Pancreas (tissue), 10 donors: Measurements from ENCODE around the gene SAMD14. TPM values are rescaled to one million over a fixed set of nuclear protein-coding genes. Genes with fewer than 3 reads are reported as not detected.

Experiments
- ATAC-seq, 4 donors: fragments of 200-7000 bp; cut with Tn5 transposase; one replicate each; pipeline versions ENCODE4 v1.8.0 to v1.9.1; 2020; ENCODE audit warnings: mild to moderate bottlenecking in 4 of 4, moderate library complexity in 4 of 4
- DNase-seq, 6 donors: peaks; one replicate each; pipeline ENCODE4 v3.0.0-alpha.2; 2020
- FAIRE-seq: peaks from 2 replicates; lab custom pipeline; 2012; peaks lifted over from hg19 to GRCh38; lab: Jason Lieb, UNC
- H3K27ac ChIP-seq, 4 donors: fragments of 200-600 bp; sonication (generic); 1 replicate in 3 of 4; 2 replicates in 1 of 4; pipeline versions ENCODE4 v1.5.0 to v1.8.0; 2020
- H3K27me3 ChIP-seq, 4 donors: fragments of 200-600 bp; one replicate each; pipeline ENCODE4 v1.8.0; 2021
- H3K36me3 ChIP-seq, 3 donors: fragments of 200-600 bp; sonication (generic) in 1 of 3; one replicate each; pipeline versions ENCODE4 v1.5.0 to v1.8.0; 2020 to 2021
- H3K4me1 ChIP-seq, 3 donors: fragments of 200-600 bp; one replicate each; pipeline ENCODE4 v1.8.0; 2021
- H3K4me3 ChIP-seq, 4 donors: fragments of 200-600 bp; sonication (generic) in 2 of 4; one replicate each; pipeline versions ENCODE4 v1.5.0 to v1.8.0; 2020 to 2021
- H3K9me3 ChIP-seq, 4 donors: fragments of 200-600 bp; one replicate each; pipeline ENCODE4 v1.8.0; 2021
- WGBS, 2 donors: extraction: QIAGEN DNeasy Blood & Tissue Kit; methylation state at CpG; one replicate each; pipeline ENCODE4 v1.1.7; 2013; 5-methylcytosine and 5-hydroxymethylcytosine counted together
- intact Hi-C, 3 donors: fragments of 100-400 bp; cut with DNase I; formaldehyde crosslinking; loops; one replicate each; pipeline versions ENCODE4 v1.11.1 to v1.14.2; 2022
- polyA plus RNA-seq, 2 donors: library from polyadenylated mRNA; stranded (reverse); fragments of 200-250 nt; gene quantifications; one replicate each; pipeline ENCODE4 v1.2.3, GENCODE V29; 2013
- total RNA-seq, 6 donors: library from RNA; stranded (reverse); fragmentation: NEBNext Ultra II Directional in 4 of 6; extraction: Animal tissue kit (Norgen Biotek cat#: 25700) in 4 of 6; gene quantifications; one replicate each; pipeline versions ENCODE4 v1.2.1 to v1.2.4, GENCODE V29; 2021 to 2023
- TF ChIP-seq, protein P1 (sequence below), 4 donors: fragments of 200-600 bp; sonication (generic) in 3 of 4; IDR thresholded peaks; one replicate each; pipeline versions ENCODE4 v1.5.0 to v1.8.0; 2021; ENCODE audit warnings: antibody characterized with exemption in 4 of 4
- donor health status: healthy with polysubstance abuse.
- donor health status: DM: no; HTN: no; CAD: no; lungs with moderate emphysema.
- donor health status: DM: no; HTN: no; CAD: no.
- donor health status: control.
- donor health status: control.
- donor health status: Bipolar disorder and iron deficiency.
- donor health status: DM: yes; HTN: yes; CAD: no.
- donor health status: DM: no; HTN: no; CAD: no.
- donor health status: DM: no; HTN: no; CAD: no.
- donor health status: DM: yes; HTN: yes; CAD: no.

SAMD14 gene
- total RNA-seq (under 1 TPM; 0.09 to 0.90 (median 0.33) TPM), polyA plus RNA-seq (1 to 10 TPM in 1 of 2 donors, under 1 TPM in 1; 0.80 to 1.3 TPM)

DNA sequence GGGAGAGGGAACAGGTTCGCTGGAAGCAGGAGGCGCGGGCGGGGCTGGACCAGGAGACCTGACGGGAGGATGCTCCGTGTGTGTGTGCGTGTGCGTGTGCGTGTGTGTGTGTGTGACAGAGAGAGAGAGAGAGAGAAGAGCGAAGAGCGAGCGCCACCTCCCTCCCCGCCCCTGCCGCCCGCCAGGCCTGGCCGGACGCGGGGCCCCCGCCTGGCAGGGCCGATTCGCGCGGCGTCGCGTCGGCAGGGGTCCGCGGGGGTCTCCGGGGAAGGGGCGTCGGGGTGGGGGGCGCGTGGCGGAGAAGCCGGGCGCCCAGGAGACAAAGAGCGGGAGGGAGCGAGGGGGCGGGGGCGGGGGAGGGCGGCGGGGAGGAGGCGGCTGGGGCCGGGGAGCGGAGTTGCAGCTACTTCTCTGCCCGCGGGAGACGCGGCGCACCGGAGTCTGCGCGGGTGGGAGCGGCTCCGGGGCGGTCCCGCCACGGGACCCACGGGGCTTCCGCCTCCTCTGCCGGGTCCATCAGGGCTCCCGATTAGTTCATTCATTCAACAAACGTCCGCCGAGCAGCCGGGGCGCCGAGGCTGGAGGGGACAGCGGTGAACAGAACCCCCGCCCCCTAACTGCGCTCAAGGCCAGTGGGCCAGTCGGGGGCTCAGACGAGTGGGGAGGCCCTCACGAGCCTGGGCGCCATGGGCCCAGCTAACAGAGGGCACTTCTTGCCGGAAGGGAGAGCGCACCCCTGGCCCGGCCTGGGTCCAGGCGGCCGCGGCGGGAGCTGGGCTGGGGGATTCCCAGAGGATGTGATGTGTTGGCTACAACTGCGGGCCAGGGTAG, at the start of gene SAMD14:
Gene SAMD14, minus strand, starts transcription at position 433 of the 831 bp plus-strand sequence. CDS start 5,201 bp downstream, outside the sequence.
- ATAC-seq (peak in 3 of 4 donors; percentile 36 to 55 (median 49)), DNase-seq (peak in 1 of 6 donors; percentile 77), FAIRE-seq (no peak)
- WGBS, 2 donors, result 3 to 16% methylated on average over 32 to 83 of the region's 84 CpGs
- no peaks in the 10 kb centered on the region for H3K9me3 ChIP-seq
- peaks cover 0 to 3% (median 0%) of the 10 kb centered on the region in 3 donors for H3K36me3 ChIP-seq
- no peak within 1 kb of the TSS for H3K27ac ChIP-seq
- H3K27me3 ChIP-seq, result peaks cover 0 to 8% (median 0%) of the 10 kb centered on the region in 4 donors
- H3K4me1 ChIP-seq, result peaks cover 0 to 3% (median 2%) of the 10 kb centered on the region in 3 donors
- H3K4me3 ChIP-seq, result peak within 1 kb of the TSS in 2 of 4 donors; percentile 17 to 44
- TF ChIP-seq, protein P1, sequence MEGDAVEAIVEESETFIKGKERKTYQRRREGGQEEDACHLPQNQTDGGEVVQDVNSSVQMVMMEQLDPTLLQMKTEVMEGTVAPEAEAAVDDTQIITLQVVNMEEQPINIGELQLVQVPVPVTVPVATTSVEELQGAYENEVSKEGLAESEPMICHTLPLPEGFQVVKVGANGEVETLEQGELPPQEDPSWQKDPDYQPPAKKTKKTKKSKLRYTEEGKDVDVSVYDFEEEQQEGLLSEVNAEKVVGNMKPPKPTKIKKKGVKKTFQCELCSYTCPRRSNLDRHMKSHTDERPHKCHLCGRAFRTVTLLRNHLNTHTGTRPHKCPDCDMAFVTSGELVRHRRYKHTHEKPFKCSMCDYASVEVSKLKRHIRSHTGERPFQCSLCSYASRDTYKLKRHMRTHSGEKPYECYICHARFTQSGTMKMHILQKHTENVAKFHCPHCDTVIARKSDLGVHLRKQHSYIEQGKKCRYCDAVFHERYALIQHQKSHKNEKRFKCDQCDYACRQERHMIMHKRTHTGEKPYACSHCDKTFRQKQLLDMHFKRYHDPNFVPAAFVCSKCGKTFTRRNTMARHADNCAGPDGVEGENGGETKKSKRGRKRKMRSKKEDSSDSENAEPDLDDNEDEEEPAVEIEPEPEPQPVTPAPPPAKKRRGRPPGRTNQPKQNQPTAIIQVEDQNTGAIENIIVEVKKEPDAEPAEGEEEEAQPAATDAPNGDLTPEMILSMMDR (IDR thresholded peaks at IDR 0.05), result no peak
- intact Hi-C loops, result no loop called here

DNA sequence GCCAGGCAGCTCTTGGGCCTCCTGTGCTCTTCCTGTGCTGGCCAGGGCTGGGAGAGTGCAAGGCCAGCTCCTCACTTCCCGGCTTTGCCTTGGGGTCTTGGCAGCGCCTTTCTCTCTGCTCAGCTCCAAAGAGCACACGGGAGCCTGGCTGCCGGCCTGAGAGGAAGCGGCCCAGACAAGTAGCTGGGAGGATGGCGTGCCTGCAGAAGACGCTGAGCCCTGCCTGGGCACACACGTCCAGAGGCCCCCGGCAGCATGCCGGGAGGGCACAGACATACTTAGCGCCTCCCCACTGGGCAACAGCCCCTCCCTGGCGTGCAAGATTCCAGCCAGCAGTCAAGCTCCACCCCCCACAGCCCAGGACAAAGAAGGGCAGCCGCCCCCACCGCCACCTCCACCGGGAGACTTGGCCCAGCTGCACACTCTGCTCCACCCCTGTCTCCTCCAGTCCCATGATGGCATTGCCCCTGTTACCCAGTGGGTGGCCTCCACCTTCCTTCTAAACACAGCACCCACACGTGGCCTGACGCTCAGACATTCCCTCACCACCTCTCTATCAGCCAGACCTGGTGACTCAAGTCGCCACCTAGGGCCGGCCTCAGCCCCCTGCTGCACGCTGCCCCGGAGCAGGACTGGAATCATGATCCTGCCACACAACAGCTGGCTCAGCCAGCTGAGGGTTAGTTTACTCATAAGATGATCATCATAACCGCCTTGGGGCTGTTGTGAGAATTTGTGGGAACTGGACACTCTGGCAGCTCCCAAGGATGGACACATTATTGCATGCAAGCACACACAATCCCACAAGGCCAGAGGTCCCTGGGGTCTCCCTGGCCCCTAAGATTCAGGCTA, 48.2 kb upstream of the SAMD14 start:
- no peaks in the 10 kb centered on the region for H3K27me3 ChIP-seq
- ATAC-seq, result peak; percentile 91 to 94 (median 93)
- peaks cover 0 to 12% (median 5%) of the 10 kb centered on the region in 3 donors for H3K4me1 ChIP-seq
- H3K4me3 ChIP-seq, result peak overlapping the region in 1 of 4 donors; percentile 13
- no peaks in the 10 kb centered on the region for H3K36me3 ChIP-seq
- intact Hi-C loops, result no loop called here
- DNase-seq, result peak; percentile 81 to 92 (median 86)
- peak overlapping the region; percentile 52 to 84 (median 68) for H3K27ac ChIP-seq
- TF ChIP-seq, protein P1 (IDR thresholded peaks at IDR 0.05), result peak in 3 of 4 donors; percentile 17 to 38 (median 20)
- FAIRE-seq, result no peak
- 4 to 5% methylated on average over 19 to 22 of the region's 22 CpGs for WGBS, 2 donors
- no peaks in the 10 kb centered on the region for H3K9me3 ChIP-seq

DNA sequence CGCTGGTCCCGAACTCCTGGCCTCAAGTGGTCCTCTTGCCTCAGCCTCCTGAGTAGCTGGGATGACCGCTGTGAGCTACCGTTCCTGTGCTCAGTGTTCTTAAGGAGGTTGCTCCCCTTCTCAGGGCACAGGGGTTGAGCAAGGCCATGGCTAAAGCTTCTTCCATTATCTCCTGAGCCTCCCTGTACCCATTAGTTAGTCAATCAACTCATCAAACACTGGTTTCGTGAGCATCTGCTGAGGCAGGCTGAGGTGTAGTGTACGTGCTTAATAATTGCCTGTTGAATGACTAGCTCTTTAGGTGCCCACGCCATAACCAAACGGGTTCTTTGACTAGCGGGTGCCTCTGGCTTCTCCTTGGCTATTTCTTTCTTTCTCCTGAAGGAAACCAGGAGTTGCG, 47.5 kb upstream of the SAMD14 start:
- WGBS, 2 donors, result 91 to 94% methylated on average over 10 of the region's 10 CpGs
- intact Hi-C loops, result no loop called here

DNA sequence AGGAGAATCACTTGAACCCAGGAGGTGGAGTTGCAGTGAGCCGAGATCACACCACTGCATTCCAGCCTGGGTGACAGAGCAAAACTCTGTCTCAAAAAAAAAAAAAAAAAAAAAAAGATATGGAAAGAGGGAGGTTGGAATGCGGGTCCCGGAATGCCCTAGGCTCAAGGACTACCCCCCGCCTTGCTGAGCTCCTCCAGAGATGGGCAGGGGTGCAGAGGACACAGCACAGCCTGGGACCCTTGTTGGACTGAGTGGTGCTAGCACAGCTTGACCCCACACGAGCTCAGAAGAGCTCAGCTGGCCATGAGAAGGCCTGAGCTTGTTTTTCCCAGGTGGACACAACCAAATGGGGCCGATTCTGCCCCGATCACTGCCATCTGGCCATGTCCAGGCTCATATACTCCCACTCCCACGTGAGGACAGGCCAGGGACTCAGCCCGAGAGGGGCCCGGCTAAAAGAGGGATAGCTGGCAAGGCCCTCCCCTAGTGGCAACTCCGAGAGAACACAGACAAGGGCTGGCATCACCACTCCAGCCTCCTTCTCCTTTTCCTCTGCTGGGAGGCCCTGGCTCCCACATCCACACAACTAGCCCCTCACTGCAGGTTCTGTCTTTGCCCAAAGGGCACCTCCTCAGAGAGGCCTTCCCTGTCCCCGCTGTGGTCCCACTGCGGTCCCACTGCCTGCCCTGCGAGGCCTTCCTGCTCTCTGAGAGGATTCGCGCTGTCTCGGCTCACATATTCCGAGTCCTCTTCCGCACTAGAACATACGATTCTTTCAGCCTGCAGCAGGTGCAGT, 46.8 kb upstream of the SAMD14 start:
- 93 to 96% methylated on average over 19 to 20 of the region's 20 CpGs for WGBS, 2 donors
- Histone ChIP-seq H3K4me1 (peaks cover 0 to 12% (median 5%) of the 10 kb centered on the region in 3 donors), H3K4me3 (no peak overlapping the region), H3K36me3 (no peaks in the 10 kb centered on the region), H3K27me3 (no peaks in the 10 kb centered on the region), H3K27ac (no peak overlapping the region), H3K9me3 (no peaks in the 10 kb centered on the region)
- TF ChIP-seq, protein P1 (IDR thresholded peaks at IDR 0.05), result no peak
- intact Hi-C loops, result no loop called here
- no peak for ATAC-seq
- DNase-seq, result peak in 1 of 6 donors; percentile 27
- no peak for FAIRE-seq

More for the DNA sequence above, 47.5 kb upstream of the SAMD14 start:
- H3K4me1 ChIP-seq, result peaks cover 0 to 12% (median 5%) of the 10 kb centered on the region in 3 donors
- H3K27ac ChIP-seq, result peak overlapping the region; percentile 52 to 84 (median 68)
- ATAC-seq (no peak), FAIRE-seq (no peak), DNase-seq (peak in 1 of 6 donors; percentile 14)
- no peaks in the 10 kb centered on the region for H3K36me3 ChIP-seq
- H3K4me3 ChIP-seq, result no peak overlapping the region
- TF ChIP-seq, protein P1 (IDR thresholded peaks at IDR 0.05), result no peak
- no peaks in the 10 kb centered on the region for H3K9me3 ChIP-seq
- no peaks in the 10 kb centered on the region for H3K27me3 ChIP-seq
